DOHH2 (cell line): Measurements from ENCODE around the gene COPS2.

Source experiments
- H3F3A ChIP-seq: fragments of 200-600 bp; sonication (generic), shearing (Covaris generic); 2 replicates; pipeline ENCODE4 v1.6.0; 2016; ENCODE audit warnings: antibody characterized with exemption, mild to moderate bottlenecking; ENCODE audit not compliant: control insufficient read depth, insufficient read depth
- H3K27ac ChIP-seq: fragments of 200-600 bp; sonication (generic); 2 replicates; pipeline ENCODE4 v1.5.1; 2014; ENCODE audit warnings: low read depth, mild to moderate bottlenecking, low read length, moderate library complexity
- H3K27me3 ChIP-seq: fragments of 200-600 bp; sonication (generic); 2 replicates; pipeline ENCODE4 v1.6.1; 2014; ENCODE audit warnings: mild to moderate bottlenecking, low read length, mixed read lengths; ENCODE audit not compliant: control insufficient read depth
- H3K36me3 ChIP-seq: fragments of 200-600 bp; sonication (generic); 2 replicates; pipeline ENCODE4 v1.6.1; 2014; ENCODE audit warnings: mild to moderate bottlenecking, low read length, moderate library complexity, mixed read lengths; ENCODE audit not compliant: control insufficient read depth
- H3K4me1 ChIP-seq: fragments of 200-600 bp; sonication (generic); 2 replicates; pipeline ENCODE4 v1.6.1; 2014; ENCODE audit warnings: mild to moderate bottlenecking, low read length, mixed read lengths; ENCODE audit not compliant: control insufficient read depth
- H3K4me2 ChIP-seq: fragments of 200-600 bp; sonication (generic); 2 replicates; pipeline ENCODE4 v1.6.0; 2014; ENCODE audit warnings: mild to moderate bottlenecking, low read length, moderate library complexity
- H3K4me3 ChIP-seq: fragments of 200-600 bp; sonication (generic); 2 replicates; pipeline ENCODE4 v1.5.1; 2014; ENCODE audit warnings: mild to moderate bottlenecking, low read length, mixed read lengths
- H3K79me2 ChIP-seq: fragments of 200-600 bp; sonication (generic); 2 replicates; pipeline ENCODE4 v1.6.1; 2014; ENCODE audit warnings: mild to moderate bottlenecking, low read length, mixed read lengths; ENCODE audit not compliant: control insufficient read depth
- H3K9me2 ChIP-seq: fragments of 200-600 bp; sonication (generic); replicated peaks from 2 replicates; pipeline ENCODE4 v1.6.1; 2014; ENCODE audit warnings: mild to moderate bottlenecking, low read length, mixed read lengths; ENCODE audit not compliant: control insufficient read depth
- H3K9me3 ChIP-seq: fragments of 200-600 bp; sonication (generic); 2 replicates; pipeline ENCODE4 v1.6.1; 2014; ENCODE audit warnings: antibody characterized with exemption, low read length, mixed read lengths; ENCODE audit not compliant: control insufficient read depth, insufficient read depth
- H4K20me1 ChIP-seq: fragments of 200-600 bp; sonication (generic); 2 replicates; pipeline ENCODE4 v1.6.0; 2014; ENCODE audit warnings: low read depth, mild to moderate bottlenecking, antibody characterized with exemption, low read length, moderate library complexity; ENCODE audit not compliant: control insufficient read depth, insufficient read depth
- EZH2phosphoT487 ChIP-seq: fragments of 200-600 bp; sonication (generic); IDR thresholded peaks from 2 replicates; pipeline ENCODE4 v1.6.1; 2017; ENCODE audit warnings: borderline replicate concordance, mild to moderate bottlenecking, antibody characterized with exemption, low read length, moderate library complexity, mixed read lengths
- TF ChIP-seq, protein P1 (sequence below): fragments of 200-600 bp; sonication (generic); IDR thresholded peaks from one replicate; pipeline ENCODE4 v1.5.1; 2014; ENCODE audit warnings: antibody characterized with exemption, mild to moderate bottlenecking, low read depth, low read length; ENCODE audit not compliant: poor library complexity, severe bottlenecking

The COPS2 gene

GRCh38 chr15:49155110-49155833 is at the start of gene COPS2:
TSS of gene COPS2 (minus strand) at chr15:49155599. CDS start at chr15:49155578, 21 bp downstream.
- TF ChIP-seq EZH2phosphoT487, result no peak
- TF ChIP-seq, protein P1, sequence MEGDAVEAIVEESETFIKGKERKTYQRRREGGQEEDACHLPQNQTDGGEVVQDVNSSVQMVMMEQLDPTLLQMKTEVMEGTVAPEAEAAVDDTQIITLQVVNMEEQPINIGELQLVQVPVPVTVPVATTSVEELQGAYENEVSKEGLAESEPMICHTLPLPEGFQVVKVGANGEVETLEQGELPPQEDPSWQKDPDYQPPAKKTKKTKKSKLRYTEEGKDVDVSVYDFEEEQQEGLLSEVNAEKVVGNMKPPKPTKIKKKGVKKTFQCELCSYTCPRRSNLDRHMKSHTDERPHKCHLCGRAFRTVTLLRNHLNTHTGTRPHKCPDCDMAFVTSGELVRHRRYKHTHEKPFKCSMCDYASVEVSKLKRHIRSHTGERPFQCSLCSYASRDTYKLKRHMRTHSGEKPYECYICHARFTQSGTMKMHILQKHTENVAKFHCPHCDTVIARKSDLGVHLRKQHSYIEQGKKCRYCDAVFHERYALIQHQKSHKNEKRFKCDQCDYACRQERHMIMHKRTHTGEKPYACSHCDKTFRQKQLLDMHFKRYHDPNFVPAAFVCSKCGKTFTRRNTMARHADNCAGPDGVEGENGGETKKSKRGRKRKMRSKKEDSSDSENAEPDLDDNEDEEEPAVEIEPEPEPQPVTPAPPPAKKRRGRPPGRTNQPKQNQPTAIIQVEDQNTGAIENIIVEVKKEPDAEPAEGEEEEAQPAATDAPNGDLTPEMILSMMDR, result no peak
- no peaks in the 10 kb centered on the region for H3F3A ChIP-seq
- no peaks in the 10 kb centered on the region for H3K9me3 ChIP-seq
- peaks cover 26% of the 10 kb centered on the region for H3K36me3 ChIP-seq
- H3K4me2 ChIP-seq, result peak within 1 kb of the TSS; percentile 81
- H4K20me1 ChIP-seq, result 0 out of 2 replicates have a peak, but pooled peaks cover 3% of the 10 kb centered on the region
- H3K9me2 ChIP-seq, result no peaks in the 10 kb centered on the region
- H3K4me1 ChIP-seq, result peaks cover 25% of the 10 kb centered on the region
- no peaks in the 10 kb centered on the region for H3K27me3 ChIP-seq
- H3K4me3 ChIP-seq, result peak within 1 kb of the TSS; percentile 98
- H3K79me2 ChIP-seq, result peaks cover 76% of the 10 kb centered on the region
- H3K27ac ChIP-seq, result peak within 1 kb of the TSS; percentile 33

GRCh38 chr15:49200347-49200746 is 44.9 kb upstream of the COPS2 start:
- Histone ChIP-seq H3F3A (no peaks in the 10 kb centered on the region), H3K4me3 (no peak overlapping the region), H3K9me2 (no peaks in the 10 kb centered on the region), H3K9me3 (no peaks in the 10 kb centered on the region), H3K79me2 (peaks cover 4% of the 10 kb centered on the region; the same call in 1 of the 2 replicates), H4K20me1 (no peaks in the 10 kb centered on the region), H3K4me2 (no peak overlapping the region), H3K36me3 (peaks cover 6% of the 10 kb centered on the region), H3K27ac (no peak overlapping the region), H3K4me1 (no peaks in the 10 kb centered on the region), H3K27me3 (no peaks in the 10 kb centered on the region)
- TF ChIP-seq EZH2phosphoT487, result no peak
- TF ChIP-seq, protein P1, result no peak

DNA sequence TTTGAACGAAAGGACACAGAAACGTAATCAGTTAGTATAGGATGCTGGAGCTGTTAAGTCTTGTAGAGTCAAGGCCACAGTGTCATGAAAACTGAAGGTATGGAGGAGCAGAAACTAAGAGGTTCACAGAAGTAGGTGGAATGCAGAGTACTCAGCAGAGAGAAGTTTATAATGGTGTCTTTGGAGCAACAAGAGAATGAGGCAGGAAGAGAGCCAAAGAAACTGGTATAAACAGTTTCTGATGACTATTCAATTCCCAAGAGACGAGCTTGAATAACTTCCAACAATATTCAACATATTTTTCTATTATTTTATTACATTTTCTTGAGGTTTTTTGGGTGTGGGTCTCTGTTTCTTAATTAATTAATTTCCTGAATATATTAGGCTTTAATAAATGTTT is 44.3 kb upstream of the COPS2 start:
- Histone ChIP-seq H3K36me3 (peaks cover 6% of the 10 kb centered on the region), H3F3A (no peaks in the 10 kb centered on the region), H4K20me1 (no peaks in the 10 kb centered on the region), H3K4me2 (no peak overlapping the region), H3K4me3 (no peak overlapping the region), H3K9me2 (no peaks in the 10 kb centered on the region), H3K27me3 (no peaks in the 10 kb centered on the region), H3K4me1 (no peaks in the 10 kb centered on the region), H3K27ac (no peak overlapping the region), H3K79me2 (peaks cover 6% of the 10 kb centered on the region; the same call in 1 of the 2 replicates), H3K9me3 (no peaks in the 10 kb centered on the region)
- TF ChIP-seq, protein P1, result no peak
